Measurements from ENCODE around the gene TBC1D22A. TPM values are rescaled to one million over a fixed set of nuclear protein-coding genes. Genes with fewer than 3 reads are reported as not detected.

Gene TBC1D22A
- total RNA-seq, 1 experiment from 2014 or later = 12.2 TPM

- no peak for DNase-seq (ENCODE audit: low read depth)
Measured at GRCh38 chr22:47148956-47149728, 386.7 kb downstream of the TBC1D22A start.

- DNase-seq (ENCODE audit: low read depth) = no peak
Measured at GRCh38 chr22:47149976-47150375, 387.5 kb downstream of the TBC1D22A start.

DNA sequence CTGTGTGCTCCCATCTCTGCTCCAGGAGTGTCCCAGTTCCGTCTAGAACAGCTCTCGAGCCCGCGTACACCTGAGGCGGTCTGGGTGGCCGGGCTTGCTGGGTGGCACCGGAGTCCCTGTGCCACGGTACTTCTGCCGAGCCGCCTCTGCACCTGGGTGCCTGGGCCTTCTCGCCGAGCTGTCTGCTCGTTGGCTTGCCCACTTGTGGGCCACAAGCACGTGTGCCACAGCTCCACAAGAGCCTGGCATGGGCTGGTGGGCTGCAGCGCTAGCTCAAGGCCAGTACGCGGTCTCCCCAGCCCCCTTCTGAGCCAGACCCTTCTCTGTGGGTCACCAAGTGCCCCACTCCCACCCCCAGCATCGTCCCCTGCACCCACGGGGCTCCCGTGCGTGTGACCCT, 388.0 kb downstream of the TBC1D22A start:
- DNase-seq (ENCODE audit: low read depth) = no peak

DNA sequence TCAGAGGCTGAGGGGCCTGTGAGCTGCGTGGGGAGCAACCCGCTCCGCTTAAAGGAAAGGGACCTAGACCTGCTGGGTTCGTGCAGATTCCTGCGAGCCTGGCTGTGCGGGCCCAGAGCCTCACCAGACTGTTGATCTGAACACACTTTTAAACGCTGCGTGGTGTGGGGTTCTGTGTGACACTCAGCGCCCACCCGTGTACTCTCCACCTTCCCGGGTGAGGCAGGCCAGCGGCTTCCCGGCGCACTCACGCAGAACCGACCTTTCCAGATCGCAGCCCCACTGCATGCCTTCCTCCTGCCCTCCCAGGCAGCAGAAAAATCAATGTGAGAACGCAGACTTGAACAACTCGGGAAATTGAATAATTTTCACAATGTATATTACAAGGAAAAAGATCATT, 388.6 kb downstream of the TBC1D22A start:
- DNase-seq (ENCODE audit: low read depth) = no peak

GRCh38 chr22:47151490-47151889, 389.0 kb downstream of the TBC1D22A start:
- peak; percentile 83 for DNase-seq (ENCODE audit: low read depth)

- no peak for DNase-seq (ENCODE audit: low read depth)
Measured at GRCh38 chr22:47152236-47152635, 389.8 kb downstream of the TBC1D22A start.

- DNase-seq (ENCODE audit: low read depth) = no peak
Measured at GRCh38 chr22:47152938-47153337, 390.5 kb downstream of the TBC1D22A start.

DNA sequence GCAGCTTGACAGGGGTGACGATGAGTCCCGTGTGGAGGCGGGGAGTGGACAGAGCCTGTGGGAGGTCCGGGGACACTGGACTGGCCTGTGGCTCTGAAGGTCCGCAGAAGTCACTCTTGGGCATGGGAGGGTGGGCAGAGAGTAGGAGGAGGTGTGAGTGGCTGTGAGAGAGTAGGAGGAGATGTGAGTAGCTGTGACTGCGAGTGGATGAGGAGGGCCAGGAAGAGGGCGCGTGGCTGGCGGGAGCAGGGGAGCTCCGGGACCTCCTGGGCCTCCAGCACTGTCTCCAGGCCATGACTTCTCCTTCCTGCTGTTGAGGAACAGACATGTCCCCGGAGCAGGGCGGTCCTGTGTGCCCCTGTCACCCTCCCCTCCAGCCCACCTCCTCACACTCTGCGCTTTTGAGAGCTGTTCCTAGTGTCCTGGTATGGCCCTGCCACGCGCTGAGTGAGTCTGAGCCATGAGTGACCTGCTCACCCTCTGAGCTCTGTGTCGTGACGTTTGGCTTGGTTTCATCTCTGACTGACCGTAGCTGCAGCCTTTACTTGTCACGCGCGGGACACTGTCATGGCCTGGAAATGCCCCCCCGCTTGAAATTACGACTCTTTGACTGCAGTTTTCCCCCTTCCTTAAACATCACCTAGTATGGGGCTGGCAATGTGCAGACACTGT, 391.5 kb downstream of the TBC1D22A start:
- no peak for DNase-seq (ENCODE audit: low read depth)

- DNase-seq (ENCODE audit: low read depth) = peak; percentile 85
Measured at GRCh38 chr22:47154621-47155081, 392.2 kb downstream of the TBC1D22A start.

DNA sequence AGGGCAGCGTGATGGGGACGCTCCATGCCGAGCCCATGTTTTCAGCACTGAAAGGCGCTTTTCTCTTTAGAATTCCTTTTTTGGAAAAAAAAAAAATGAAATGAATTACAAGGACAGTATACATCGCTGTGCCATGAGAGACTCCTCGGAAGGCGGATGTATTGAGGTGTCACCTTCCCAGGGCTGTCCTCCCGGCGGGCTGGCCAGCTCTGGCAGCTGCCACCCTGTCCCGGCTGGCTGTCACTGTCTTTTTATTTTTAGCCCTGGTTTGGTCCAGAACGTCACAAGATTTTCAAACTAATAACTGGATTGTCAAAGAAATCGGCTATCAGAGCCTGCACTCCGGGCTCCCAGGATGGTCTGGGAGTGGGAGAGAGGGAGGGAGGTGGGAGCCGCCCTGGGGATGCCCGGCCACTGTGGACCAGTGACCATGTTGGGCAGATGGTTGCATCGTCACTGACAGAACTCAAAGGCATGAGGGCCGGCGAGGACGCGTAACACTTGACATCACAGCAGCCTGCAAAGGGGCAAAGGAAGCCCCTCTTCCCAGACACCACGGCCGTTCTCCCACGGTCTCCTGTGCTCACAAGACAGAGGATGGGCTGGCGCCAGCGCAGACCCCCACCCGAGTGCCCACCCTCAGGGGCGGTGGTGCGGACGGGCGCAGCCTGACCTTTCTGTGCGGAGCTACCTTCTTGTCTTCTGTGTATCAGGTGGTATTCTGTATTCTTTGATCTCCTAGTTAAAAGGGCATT, 392.9 kb downstream of the TBC1D22A start:
- DNase-seq (ENCODE audit: low read depth) = no peak

DNA sequence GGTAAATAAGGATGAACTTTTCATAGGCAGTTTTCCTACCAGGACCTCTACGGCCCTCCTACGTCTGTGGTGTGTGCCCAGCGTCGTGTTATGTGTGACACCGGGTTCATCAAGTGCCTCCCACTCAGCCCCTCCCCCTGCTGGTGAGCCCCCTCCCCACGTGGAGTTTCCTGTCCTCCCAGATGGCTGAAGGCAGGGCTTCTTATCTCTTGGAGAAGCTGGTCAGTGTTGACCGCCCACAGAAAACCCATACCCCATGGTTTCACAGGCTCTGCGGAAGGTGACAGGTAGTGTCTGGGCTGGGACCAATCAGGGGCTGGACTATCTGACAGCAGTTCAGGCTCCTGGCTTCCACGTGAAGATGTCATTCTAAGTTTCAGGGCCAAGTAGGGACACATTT, 393.5 kb downstream of the TBC1D22A start:
- DNase-seq (ENCODE audit: low read depth) = no peak

DNA sequence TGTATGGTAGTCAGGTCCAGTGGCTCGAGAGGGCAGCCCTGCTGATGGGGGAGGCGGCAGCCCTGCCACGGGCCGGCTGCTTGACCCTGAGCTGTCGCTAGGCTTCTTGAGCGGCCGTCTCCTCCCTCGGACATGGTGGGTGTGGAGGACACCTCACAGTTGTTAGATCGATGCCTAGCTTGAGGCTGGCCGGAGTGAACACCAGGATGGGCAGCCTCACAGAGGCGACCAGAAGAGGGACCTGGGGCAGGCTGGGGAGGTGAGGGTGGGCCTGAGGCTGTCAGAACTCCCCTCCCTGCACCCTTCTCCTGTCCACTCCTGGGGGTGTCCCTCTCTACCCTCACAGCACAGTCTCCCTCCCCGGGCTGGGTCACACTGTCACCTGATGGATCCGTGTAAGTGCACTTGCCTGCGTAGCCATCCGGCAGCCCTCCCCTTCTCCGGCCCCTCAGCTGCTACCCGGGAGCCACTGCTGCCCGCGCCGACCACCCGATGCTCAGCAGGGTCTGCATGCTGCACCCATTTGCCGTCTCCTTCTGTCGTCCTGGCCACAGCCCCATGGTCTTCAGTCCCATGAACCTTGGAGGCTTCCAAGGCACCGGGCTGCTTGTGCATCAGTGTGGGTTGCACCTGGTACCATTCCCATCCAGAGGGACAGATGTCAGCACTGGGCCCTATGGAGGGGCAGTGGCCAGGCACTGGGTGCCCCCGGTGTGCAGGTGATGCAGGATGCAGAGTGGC, 394.1 kb downstream of the TBC1D22A start:
- DNase-seq (ENCODE audit: low read depth) = no peak

DNA sequence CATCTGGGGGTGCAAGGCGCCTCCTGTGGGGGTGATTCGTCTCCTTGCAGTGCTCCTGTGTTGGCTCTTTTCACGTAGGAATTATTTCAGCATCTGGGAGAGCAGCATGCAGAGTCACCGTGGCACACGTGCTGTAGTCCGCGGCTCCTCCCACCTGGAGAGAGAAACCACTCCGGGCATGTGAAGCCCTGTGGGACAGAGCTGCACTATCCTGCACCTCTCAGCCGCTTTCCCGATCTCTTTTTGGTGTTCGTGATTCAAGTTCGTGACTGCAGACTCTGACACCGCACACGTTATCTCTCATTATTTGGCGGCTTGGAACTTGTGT, 394.6 kb downstream of the TBC1D22A start:
- no peak for DNase-seq (ENCODE audit: low read depth)

- DNase-seq (ENCODE audit: low read depth) = no peak
Measured at GRCh38 chr22:47157486-47158270, 395.2 kb downstream of the TBC1D22A start.

DNA sequence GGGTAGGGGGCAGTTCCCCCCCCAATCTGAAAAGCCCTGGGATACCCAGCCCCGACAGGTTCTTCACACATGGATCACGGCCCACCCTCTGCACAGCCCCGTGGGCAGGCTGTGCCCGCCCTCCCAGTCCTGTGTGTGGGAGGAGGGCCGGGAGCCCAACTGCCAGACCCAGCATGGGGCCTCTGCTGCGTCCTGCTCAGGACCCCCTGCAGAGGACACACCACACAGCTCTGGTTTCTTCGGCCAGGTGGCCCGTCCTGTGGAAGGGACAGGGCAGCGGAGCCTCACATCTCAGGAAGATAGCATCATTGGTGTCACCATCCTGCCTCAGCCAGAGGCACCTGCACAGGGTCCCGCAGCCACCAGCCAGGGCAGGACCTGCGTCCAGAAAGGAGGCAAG, 396.0 kb downstream of the TBC1D22A start:
- no peak for DNase-seq (ENCODE audit: low read depth)

DNA sequence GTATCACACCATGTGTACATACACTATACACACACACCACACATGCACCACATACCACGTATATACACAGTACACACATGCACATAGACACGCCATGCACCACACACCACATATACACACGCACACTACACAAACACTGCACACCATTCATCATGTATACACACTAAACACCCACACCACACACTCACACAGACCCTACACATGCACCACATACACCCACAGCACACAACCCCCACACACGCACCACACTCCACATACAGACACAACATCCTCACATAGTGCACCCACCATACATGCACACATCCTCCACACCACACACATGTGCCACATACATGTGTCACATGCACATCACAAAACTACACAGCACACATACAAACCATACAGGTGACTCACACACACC, 397.1 kb downstream of the TBC1D22A start:
- no peak for DNase-seq (ENCODE audit: low read depth)

DNA sequence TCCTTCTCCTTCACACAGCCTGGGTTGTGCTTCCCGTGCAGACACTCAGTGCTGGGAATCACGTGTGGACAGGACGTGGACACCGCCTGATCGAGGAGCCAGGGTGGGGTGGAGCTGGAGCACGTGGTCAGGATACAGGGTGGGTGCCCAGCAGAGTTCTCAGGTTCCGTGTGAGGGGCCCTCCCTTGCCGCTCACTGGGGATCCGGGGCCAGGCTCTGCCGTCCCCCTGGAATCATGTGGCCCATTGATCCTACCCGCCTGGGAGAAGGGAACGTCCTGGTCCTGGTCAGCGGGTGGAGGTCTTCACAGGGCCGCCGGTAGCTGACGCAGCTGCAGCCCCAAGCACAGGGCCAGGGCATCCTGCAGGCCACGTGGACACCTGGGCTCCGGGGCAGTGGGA, 397.7 kb downstream of the TBC1D22A start:
- no peak for DNase-seq (ENCODE audit: low read depth)

DNA sequence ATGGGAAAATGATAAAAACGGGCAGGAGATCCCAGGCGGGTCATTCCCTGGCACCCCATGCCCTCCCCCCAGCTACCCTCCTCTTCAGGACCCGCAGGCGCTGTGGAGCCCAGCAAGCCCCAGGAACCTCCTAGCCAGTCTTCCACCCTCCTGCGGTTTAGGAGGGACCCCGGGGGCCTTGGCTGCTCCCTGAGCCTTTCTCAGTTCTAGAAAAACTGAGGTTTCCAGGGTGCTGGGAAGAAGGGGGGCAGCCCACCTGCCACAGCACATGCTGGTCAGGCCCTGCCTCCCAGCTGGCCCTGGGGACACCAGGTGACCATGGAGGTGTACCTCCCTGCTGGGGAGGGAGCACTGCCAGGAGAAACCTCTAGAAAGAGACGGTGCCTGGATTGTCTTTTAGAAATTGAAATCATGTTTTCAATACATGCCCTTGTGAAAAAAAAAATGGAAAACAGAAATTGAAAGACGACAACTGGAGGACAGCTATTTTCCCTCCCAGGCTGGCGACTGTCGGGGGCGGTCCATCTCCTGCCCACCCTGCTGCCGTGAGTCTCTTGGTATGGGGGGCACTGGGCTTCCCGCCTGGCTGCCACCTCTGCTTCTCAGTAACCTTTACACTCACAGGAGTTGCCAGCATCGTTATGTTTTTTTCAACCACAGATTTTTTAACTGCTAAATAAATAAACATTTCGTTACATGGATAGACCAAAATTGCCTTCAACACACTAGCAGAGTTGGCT, 398.5 kb downstream of the TBC1D22A start:
- no peak for DNase-seq (ENCODE audit: low read depth)

DNA sequence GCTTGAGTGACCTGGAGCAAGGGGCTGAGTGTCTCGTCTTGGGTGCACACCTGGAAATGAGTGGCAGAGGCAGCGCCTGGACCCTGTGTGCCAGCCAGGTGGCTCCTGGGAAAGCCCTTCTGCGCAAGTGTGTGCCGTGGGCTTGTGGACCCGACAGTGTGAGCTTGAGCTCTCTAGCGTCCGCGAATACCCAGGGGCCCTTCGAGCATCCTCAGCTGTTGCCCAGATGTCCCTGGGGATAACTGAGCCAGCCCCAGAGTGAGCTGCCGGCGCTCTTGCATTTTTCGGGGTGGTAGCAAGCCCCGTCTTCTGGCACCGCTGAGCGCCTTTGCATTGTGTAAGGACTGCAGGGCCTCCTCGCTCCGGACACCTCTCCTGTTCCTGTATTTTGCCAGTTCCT, 399.2 kb downstream of the TBC1D22A start:
- no peak for DNase-seq (ENCODE audit: low read depth)

DNA sequence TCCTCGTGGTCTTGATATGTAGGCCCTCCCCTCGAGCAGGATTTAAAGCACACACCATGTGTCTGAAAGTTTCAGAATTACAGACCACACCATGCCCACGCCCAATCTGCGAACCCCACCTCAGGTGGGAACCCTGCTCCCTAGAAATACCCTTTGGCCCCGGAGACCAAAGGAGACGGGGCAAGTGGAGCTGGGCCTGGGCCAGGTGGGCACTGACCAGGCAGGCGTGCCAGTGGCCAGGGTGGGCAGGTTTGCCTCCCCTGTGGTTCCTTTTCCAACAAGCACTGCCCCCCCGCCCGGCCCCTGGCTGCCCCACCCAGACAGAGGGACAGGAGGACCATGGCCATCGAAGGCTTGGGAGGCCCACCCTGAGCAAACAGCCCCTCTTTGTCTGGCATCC, 400.4 kb downstream of the TBC1D22A start:
- no peak for DNase-seq (ENCODE audit: low read depth)
